ENCODE measurements around the gene MTF1.

- TF ChIP-seq EP300 (IDR thresholded peaks at IDR 0.05) (no peak), CTCF (IDR thresholded peaks at IDR 0.05) (no peak)
Observed at GRCh38 chr1:37822906-37823815, 36.2 kb downstream of the MTF1 start.

Measured in tibial nerve (tissue), 4 donors.